ENCODE measurements around the gene TSHZ1.

Gene TSHZ1

GRCh38 chr18:75165926-75166325 is 44.7 kb upstream of the TSHZ1 start:
- POLR2A ChIA-PET (ENCODE audit: low non-redundant PET), result no interaction called here
- no peak for TF ChIP-seq CTCF (conservative IDR thresholded peaks at IDR 0.05; ENCODE audit: low read depth)
- CTCF ChIA-PET, result no interaction called here

GRCh38 chr18:75167137-75167536 is 43.5 kb upstream of the TSHZ1 start:
- POLR2A ChIA-PET (ENCODE audit: low non-redundant PET), result no interaction called here
- no peak for TF ChIP-seq CTCF (conservative IDR thresholded peaks at IDR 0.05; ENCODE audit: low read depth)
- no peak for DNase-seq (ENCODE audit: low spot score)
- H3K27ac ChIP-seq, result no peak overlapping the region
- CTCF ChIA-PET, result no interaction called here

More at GRCh38 chr18:75165926-75166325, 44.7 kb upstream of the TSHZ1 start:
- no peak for DNase-seq (ENCODE audit: low spot score)
- no peak overlapping the region for H3K27ac ChIP-seq

- no peak for TF ChIP-seq CTCF (conservative IDR thresholded peaks at IDR 0.05; ENCODE audit: low read depth)
- no peak overlapping the region for H3K27ac ChIP-seq
- DNase-seq (ENCODE audit: low spot score), result no peak
- POLR2A ChIA-PET (ENCODE audit: low non-redundant PET), result no interaction called here
- CTCF ChIA-PET, result interaction anchor here (0.7 kb wide), 1 partner anchor 24 kb away, joined by 4 read pairs; no protein-coding TSS in a partner anchor
Measured at GRCh38 chr18:75167759-75168618, 42.6 kb upstream of the TSHZ1 start.

GRCh38 chr18:75168619-75169018 is 42.0 kb upstream of the TSHZ1 start:
- no peak overlapping the region for H3K27ac ChIP-seq
- no peak for TF ChIP-seq CTCF (conservative IDR thresholded peaks at IDR 0.05; ENCODE audit: low read depth)
- CTCF ChIA-PET, result interaction anchor here (0.5 to 0.7 kb wide), 2 partner anchors 24 to 143 kb away, joined by 4 to 5 read pairs; no protein-coding TSS in a partner anchor
- POLR2A ChIA-PET (ENCODE audit: low non-redundant PET), result no interaction called here
- DNase-seq (ENCODE audit: low spot score), result no peak

- CTCF ChIA-PET, result interaction anchor here (0.5 to 0.7 kb wide), 2 partner anchors 9 to 527 kb away, joined by 3 to 4 read pairs; no protein-coding TSS in a partner anchor
- H3K27ac ChIP-seq, result no peak overlapping the region
Measured at GRCh38 chr18:75169411-75169810, 41.2 kb upstream of the TSHZ1 start.

More at GRCh38 chr18:75169411-75169810, 41.2 kb upstream of the TSHZ1 start:
- no peak for TF ChIP-seq CTCF (conservative IDR thresholded peaks at IDR 0.05; ENCODE audit: low read depth)
- DNase-seq (ENCODE audit: low spot score), result no peak
- POLR2A ChIA-PET (ENCODE audit: low non-redundant PET), result no interaction called here
